Measurements from ENCODE around the gene THBS3. TPM values are rescaled to one million over a fixed set of nuclear protein-coding genes. Genes with fewer than 3 reads are reported as not detected.
A peak's percentile ranks its signal among the peaks of the same experiment; 100 is the strongest.

Gene THBS3
- total and polyA plus RNA-seq, 9 of the 15 experiments (the other 6 are each of a cell fraction or from before 2014, with no cell fraction given): 0.59 to 8.3 (median 3.2) TPM

DNA sequence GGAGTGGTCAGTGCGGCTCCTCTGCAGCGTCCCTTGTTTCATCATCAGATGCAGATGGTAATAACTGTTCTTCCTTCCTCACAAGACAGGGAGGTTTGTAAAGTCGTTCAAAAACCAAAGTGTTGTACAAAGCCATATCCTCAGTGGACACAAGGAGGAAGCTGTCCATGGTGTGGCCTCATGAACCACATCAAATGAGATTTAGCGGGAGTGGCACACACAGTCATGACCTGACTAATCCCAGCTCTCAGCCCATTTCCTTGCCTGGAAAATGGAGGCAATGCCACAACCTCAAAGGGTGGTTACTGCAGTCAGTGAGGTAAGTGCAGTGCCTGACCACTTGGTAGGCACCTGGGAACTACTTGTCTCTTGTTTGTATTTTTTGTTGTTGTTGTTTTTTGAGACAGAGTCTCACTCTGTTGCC lies 34.2 kb upstream of the THBS3 start (continued):
- TF ChIP-seq, protein P1, sequence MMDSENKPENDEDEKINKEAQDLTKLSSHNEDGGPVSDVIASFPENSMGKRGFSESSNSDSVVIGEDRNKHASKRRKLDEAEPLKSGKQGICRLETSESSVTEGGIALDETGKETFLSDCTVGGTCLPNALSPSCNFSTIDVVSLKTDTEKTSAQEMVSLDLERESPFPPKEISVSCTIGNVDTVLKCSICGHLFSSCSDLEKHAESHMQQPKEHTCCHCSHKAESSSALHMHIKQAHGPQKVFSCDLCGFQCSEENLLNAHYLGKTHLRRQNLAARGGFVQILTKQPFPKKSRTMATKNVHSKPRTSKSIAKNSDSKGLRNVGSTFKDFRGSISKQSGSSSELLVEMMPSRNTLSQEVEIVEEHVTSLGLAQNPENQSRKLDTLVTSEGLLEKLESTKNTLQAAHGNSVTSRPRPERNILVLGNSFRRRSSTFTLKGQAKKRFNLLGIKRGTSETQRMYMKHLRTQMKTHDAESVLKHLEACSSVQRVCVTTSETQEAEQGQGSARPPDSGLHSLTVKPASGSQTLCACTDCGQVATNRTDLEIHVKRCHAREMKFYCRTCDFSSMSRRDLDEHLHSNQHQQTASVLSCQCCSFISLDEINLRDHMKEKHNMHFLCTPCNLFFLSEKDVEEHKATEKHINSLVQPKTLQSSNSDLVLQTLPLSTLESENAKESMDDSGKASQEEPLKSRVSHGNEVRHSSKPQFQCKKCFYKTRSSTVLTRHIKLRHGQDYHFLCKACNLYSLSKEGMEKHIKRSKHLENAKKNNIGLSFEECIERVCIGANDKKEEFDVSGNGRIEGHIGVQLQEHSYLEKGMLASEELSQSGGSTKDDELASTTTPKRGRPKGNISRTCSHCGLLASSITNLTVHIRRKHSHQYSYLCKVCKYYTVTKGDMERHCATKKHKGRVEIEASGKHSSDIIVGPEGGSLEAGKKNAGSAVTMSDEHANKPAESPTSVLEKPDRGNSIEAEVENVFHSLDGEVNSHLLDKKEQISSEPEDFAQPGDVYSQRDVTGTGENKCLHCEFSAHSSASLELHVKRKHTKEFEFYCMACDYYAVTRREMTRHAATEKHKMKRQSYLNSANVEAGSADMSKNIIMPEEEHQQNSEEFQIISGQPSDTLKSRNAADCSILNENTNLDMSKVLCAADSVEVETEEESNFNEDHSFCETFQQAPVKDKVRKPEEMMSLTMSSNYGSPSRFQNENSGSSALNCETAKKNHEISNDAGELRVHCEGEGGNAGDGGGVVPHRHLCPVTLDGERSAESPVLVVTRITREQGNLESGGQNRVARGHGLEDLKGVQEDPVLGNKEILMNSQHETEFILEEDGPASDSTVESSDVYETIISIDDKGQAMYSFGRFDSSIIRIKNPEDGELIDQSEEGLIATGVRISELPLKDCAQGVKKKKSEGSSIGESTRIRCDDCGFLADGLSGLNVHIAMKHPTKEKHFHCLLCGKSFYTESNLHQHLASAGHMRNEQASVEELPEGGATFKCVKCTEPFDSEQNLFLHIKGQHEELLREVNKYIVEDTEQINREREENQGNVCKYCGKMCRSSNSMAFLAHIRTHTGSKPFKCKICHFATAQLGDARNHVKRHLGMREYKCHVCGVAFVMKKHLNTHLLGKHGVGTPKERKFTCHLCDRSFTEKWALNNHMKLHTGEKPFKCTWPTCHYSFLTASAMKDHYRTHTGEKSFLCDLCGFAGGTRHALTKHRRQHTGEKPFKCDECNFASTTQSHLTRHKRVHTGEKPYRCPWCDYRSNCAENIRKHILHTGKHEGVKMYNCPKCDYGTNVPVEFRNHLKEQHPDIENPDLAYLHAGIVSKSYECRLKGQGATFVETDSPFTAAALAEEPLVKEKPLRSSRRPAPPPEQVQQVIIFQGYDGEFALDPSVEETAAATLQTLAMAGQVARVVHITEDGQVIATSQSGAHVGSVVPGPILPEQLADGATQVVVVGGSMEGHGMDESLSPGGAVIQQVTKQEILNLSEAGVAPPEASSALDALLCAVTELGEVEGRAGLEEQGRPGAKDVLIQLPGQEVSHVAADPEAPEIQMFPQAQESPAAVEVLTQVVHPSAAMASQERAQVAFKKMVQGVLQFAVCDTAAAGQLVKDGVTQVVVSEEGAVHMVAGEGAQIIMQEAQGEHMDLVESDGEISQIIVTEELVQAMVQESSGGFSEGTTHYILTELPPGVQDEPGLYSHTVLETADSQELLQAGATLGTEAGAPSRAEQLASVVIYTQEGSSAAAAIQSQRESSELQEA (IDR thresholded peaks at IDR 0.05; ENCODE audit: low read depth): no peak
- TF ChIP-seq ZNF121 (CRISPR knock-in tag; conservative IDR thresholded peaks at IDR 0.05) (peak; percentile 48; the same call in 1 of the 2 replicates), RBM25 (IDR thresholded peaks at IDR 0.05; ENCODE audit: low read depth, low read length, severe bottlenecking) (peak; percentile 82), SPI1 (IDR thresholded peaks at IDR 0.05; ENCODE audit: borderline replicate concordance, low read depth, low read length) (no peak), KDM1A (IDR thresholded peaks at IDR 0.05) (peak; percentile 71 to 83), SMARCA5 (IDR thresholded peaks at IDR 0.05) (peak; percentile 32; the same call in 1 of the 2 replicates)
